VCaP (cell line): ENCODE data around the gene CFAP65.

Source experiments
- H3K27ac ChIP-seq: fragments of 450-650 bp; 2 replicates; pipeline ENCODE4 v1.5.1; 2017
- CTCF ChIP-seq: fragments of 450-650 bp; conservative IDR thresholded peaks from 2 replicates; pipeline ENCODE4 v1.5.1; 2017; ENCODE audit warnings: mild to moderate bottlenecking, moderate library complexity

Gene CFAP65

GRCh38 chr2:218954541-218955300 lies 86.6 kb downstream of the CFAP65 start:
- no peak for TF ChIP-seq CTCF
- no peak overlapping the region for H3K27ac ChIP-seq

- TF ChIP-seq CTCF = no peak
- H3K27ac ChIP-seq = no peak overlapping the region
Measured at GRCh38 chr2:218953366-218953954, 87.9 kb downstream of the CFAP65 start.
